ENCODE data around the gene GH1.

DNA sequence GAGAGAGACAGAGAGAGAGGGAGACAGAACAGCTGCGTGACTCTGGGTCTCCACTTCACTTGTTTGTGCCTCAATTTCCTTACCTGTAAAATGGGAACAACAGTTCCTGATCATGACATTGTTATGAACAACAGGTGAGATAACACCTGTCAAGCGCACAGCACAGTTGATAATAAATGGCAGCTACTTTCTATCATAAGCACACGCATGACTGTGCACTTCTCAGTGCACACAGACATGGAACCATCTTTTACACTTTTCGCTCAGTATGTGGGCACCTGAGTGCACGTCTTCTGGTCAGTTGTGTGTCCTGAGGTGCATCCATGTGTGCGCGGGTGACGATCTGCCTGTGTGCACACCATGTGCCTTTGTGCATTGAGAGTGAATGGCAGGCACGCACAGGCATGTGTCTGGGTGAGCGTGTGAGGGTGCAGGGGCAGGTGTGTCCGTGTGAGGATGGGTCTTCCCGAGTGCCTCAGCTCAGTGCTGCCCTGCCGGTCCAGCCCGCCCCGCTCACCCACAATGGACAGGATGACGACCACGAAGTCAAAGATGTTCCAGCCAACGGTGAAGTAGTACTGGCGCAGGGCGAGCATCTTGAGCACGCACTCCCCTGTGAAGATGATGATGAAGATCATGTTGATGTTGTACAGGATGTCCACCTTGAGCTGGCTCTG, 23.8 kb upstream of the GH1 start:
- TF ChIP-seq, protein P1, sequence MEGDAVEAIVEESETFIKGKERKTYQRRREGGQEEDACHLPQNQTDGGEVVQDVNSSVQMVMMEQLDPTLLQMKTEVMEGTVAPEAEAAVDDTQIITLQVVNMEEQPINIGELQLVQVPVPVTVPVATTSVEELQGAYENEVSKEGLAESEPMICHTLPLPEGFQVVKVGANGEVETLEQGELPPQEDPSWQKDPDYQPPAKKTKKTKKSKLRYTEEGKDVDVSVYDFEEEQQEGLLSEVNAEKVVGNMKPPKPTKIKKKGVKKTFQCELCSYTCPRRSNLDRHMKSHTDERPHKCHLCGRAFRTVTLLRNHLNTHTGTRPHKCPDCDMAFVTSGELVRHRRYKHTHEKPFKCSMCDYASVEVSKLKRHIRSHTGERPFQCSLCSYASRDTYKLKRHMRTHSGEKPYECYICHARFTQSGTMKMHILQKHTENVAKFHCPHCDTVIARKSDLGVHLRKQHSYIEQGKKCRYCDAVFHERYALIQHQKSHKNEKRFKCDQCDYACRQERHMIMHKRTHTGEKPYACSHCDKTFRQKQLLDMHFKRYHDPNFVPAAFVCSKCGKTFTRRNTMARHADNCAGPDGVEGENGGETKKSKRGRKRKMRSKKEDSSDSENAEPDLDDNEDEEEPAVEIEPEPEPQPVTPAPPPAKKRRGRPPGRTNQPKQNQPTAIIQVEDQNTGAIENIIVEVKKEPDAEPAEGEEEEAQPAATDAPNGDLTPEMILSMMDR (IDR thresholded peaks at IDR 0.05), result no peak
- TF ChIP-seq POLR2A (IDR thresholded peaks at IDR 0.05), result no peak

Measured in testis (tissue), 2 donors.